DMS53 (cell line): ENCODE measurements around the gene CDC73.
A peak's percentile ranks its signal among the peaks of the same experiment; 100 is the strongest.
"Not testable (repeated sequence)": the region's sequence is repeated elsewhere in the genome, so short reads cannot be mapped to it uniquely, and the experiment has no call there.

Source experiments
- DNase-seq: peaks from one replicate; lab custom pipeline; 2025; lab: John Stamatoyannopoulos, UW

CDC73 gene

DNA sequence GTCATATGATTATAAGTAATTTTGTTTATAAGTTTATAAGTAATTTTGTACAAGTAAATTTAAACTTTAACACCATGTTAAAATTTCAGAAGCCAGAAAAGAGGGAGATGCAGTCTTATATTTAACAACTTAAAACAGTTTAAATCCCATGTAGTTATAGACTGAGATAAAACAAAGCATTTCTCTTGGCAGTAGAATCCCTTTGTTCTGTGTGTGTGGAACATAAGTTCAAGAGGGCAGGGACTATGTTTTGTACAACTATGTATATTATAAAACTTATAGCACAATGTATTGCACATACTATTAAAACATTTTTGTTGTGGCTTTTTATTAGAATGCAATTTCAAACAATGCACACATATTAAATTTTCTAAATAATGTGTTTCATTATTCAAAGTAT, 109.3 kb downstream of the CDC73 start:
- not testable (repeated sequence) for DNase-seq

DNA sequence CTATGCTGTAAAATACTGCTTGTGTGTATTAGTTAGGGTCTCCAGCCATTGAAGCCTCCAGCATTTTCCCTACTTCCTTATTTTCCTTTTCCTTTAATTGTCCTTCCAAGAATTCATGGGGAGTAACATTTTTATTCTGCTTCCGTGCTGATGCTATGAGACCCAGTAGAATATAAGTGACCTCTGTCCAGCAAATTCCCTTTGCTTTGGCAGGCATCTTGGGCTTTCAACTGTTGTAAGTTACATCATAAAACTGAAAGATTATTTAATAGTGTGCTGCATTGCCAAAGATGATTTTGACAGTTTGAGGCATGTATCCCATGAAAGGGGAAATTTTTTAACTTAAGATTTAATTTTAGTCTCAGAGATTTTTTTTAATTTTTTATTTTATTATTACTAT, 112.7 kb downstream of the CDC73 start:
- DNase-seq, result no peak

DNA sequence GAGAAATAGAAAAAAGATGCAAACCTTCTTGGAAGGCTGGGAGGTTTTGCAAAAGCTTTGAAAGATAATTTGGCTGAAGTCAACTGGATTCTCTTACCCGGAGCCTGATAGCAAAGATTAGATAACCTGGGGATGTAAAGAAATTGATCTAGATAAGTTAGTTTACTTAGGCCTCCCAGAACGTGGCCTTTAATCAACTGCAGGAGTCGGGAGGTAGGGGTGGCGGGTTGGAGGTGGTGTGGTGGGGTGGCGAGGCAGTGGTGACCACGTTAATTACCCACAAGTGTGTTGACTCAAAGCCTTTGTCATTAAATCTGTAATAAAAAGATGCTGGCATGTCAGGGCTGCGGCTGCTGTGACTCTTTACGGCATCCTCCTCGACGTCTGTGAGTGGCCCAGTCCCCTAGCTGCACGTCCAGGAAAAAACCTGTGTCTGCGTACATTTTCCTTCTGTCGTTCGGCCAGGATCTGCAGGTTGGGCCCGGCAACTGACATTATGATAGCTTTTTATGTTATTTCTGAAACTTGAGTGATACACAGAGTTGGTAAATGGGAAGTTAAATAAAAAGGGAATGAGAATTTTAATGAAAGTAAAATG, 115.6 kb downstream of the CDC73 start:
- DNase-seq, result no peak

DNA sequence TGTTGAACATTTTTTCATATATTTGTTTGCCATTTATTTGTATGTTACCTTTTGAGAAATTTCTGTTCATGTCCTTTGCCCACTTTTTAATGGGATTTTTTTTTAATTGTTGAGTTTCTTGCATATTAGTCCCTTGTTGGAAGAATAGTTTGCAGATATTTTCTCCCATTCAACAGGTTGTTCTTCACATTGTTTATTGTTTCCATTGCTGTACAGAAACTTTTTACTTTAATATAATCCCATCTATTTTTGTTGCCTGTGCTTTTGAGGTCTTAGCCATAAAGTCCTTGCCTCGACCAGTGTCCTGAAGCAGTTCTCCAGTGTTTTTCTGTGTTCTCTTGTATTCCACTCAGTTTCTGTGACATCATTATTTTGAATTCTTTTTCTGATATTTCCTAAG, 118.8 kb downstream of the CDC73 start:
- DNase-seq, result no peak

DNA sequence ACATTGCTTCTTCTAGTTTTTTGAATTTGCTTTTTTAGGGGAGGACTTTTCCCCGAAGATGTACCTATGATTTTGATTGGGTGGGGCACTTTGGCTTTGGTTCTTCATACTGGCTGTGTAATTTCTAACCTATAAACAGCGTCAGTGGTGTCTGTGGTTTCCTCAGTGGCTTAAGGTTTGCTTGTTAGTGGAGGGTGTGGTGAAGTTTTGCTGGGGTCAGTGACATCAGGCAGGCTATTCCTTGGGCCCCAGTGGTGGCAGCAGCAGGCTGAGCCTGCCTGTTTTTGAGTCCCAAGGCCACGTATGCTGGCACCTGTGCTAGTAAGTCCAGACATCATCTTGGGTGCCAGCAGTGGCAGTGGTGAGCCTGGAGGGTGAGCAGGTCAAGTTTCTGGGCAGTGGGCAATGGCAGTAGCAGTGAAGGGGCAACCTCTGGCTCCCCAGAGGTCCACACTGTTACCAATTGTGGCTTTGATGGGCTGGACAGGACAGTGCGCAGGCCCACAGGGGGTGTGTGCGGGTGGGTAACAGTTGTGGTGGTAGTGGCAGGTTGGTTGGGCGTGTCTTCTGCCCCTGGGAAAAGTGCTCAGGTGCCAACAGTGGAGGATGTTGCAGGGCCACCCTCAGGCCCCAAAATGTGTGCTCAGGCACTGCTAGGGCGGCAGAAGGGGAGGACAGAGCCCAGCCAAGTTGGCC, 119.4 kb downstream of the CDC73 start:
- DNase-seq, result no peak

DNA sequence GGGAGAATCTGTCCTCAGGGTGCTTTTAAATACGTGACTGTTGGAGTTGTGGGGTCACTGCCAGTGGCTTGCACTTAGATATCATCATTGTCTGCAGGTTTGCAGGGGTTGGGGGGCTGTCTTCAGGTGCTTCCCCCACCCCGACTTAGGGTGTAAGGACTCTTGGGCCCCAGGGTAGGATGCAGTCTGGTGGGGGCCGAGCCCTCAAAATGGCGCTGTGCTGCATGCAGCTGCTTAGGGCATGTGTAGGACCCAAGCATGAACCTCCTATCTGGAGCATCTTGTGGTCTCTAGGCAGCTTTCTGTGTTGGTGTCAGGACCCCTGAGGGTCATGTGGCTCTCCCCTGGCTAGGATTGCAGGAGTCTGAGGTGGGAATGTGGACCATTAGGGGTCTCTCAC, 120.2 kb downstream of the CDC73 start:
- DNase-seq, result no peak

DNA sequence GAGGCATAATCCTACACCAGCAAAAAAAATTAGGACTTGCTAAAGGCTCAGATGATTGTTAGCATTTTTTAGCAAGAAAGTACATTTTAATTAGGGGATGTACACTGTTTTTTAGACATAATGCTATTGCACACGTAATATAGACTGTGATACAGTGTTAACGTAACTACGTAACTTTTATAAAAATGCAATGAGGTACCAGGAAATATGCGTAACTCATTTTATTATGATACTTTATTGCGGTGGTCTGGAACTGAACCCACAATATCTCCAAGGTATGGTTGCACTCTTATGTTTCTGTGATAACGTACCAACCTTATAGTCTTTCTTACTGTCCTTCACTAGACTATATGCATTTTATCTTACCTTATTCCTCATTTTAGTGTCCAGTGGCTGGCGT, 127.4 kb downstream of the CDC73 start:
- no peak for DNase-seq

DNA sequence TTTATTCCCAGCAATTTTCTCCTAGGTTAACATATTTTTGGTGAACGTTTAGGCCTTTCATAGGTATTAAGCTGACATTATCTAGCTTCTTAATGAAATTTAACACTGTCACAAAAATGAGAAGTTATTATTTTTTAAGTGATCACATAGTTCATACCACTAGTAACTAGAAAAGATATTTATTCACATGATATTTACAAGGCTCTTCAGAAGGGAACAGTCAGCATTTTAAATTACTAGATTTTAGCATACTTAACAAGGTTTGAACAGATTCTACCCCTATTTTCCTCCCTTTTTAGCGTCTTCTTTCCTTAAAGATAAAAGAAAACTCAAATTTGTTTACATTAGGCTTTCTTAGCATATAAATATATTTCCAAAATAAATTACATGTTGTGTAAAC, 130.1 kb downstream of the CDC73 start:
- no peak for DNase-seq

DNA sequence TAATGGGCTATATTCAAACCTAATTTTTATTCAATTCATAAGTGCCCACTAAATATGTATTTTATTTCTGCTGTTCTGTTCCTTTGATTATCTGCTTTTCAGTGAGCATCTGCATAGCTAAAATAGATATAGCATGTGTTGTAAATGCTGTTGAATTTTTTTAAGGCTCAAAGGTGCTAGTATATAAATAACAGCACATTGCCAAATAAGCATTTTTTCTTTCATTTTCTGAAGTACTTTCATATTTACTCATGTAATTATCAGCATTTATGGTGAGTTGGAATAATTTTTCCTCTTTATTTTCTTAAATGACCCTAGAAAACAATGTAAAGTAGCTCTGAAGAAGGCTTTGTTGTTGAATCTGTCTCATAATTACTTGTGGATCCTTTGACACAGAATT, 134.2 kb downstream of the CDC73 start:
- DNase-seq, result peak; percentile 6

DNA sequence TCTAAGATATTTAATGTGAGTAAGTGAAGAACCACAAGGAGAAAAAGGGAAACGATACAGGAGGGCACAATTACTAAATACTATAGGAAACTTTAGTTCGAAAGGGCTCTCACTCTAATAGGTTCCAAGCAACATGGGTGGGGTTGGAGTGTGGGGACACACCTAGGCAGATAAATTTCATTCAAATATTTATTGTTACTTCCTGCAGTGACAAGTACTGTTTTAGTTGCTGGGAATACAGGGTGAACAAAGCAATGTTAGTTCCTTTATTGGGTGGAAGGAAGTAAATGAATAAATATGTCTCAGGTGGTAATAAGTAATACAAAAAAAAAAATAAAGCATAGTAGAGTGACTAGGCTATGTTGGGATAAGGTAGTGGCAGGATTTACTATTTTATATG, 137.8 kb downstream of the CDC73 start:
- DNase-seq, result peak; percentile 16

DNA sequence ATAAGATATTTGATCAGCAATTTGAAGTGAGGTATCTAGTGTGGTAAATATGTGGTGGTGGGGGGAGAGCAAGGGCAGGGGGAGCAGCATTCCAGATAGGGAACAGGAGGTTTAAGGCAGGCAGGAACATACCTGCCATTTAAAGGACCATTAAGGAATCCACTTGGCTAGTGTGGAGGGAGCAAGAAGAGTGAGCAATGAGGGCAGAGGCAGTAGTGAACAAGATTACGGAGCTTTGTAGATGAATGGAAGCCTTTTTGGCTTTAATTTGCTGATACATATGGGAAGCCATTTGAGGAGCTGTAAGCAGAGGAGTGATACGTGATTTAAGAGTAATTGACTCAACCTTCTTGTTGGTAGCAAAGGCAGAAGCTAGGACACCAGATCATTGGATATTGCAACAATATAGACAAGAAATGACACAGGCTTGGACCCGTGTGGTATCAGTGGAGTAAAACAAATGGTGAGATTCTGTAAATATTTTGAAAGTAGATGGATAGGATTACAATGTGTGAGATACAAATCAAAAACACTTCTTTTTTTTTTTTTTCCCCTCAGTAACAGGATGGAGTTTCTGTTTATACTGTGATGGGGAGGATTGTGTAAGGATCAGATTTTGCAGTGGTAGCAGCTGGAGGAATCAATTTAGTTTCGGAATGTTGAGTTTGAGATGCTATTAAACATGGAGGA, 138.4 kb downstream of the CDC73 start:
- DNase-seq, result peak; percentile 10

DNA sequence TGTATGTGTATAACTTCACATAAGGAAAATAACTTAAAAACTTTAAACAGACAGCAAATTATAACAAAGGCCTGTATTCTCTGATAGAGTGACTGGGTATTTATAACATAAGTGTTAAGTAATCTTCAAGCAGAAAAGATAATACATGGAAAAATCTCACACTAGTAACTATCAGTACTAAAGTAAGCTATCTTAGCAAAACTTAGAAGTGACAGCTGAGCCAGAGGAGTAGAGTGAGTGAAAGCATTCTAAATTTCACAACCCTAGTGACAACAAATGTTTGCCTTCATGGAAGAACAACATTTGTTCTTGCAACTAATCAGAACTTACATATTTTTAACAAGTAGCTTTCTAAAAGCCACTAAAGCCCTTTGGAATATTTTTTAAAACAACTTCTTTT, 139.1 kb downstream of the CDC73 start:
- no peak for DNase-seq

DNA sequence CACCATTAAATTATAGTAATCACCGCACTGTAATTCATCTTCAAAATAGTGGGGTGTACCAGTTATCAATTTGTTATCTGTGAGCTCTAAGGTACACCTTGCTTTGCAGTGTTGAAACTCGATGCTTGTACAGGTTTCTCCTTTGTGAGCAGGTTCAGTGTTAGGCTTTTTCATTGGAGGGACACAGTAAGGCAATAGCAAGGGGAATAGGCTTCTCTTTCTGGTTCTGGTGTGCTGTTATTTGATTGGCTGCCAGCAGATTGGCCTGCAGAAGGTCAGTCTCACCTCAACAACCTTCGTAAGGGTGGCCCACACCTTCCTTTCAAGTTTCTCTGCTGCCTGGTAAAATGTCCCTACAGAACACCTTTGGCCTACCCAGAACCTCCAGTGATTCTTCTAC, 140.8 kb downstream of the CDC73 start:
- no peak for DNase-seq

DNA sequence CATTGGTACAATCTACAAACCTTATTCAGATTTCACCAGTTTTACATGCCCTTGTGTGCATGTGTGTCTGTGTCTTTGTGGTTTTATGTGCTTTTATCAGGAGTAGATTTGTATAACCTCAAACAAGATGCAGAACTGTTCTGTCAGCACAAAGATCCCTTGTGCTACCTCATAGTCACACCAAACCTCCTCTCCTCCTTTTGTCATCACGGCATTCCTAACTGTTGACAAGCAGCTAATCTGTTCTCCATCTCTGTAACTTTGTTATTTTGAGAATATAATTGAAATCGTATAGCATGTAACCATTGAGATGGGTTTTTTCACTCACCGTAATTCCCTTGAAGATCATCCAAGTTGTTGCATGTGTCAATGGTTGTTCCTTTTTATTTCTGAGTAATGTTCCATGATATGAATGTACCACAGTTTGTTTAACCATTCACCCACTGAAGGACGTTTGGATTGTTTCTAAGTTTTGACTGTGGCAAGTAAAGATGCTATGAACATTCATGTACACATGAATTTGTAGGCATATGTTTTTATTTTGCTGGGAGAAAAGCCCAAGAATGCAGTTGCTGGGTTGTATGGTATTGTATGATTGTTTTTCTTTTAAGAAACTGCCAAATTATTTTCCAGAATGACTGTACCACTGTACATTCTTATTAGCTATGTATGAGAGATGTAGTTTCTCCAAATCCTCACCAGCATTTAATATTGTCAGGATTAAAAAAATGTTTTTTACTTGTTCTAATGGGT, 142.7 kb downstream of the CDC73 start:
- DNase-seq, result no peak

DNA sequence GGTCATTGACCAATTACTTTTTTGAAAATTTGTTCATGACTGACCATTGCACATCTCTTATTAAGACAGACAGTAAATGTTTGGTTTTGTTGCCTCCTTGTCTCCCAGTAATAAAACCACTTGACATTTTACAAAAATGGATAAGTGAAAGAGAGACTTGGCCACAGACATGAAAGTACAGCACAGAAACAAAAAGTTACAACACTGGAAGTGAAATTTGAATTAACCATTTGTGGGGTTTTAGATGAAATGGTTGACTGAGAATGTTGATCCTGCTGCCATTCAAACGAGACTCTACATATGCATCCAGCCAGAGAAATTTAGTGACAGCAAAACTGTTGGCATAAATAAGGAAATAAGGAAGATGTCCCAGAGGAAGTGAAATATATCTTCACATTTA, 143.9 kb downstream of the CDC73 start:
- no peak for DNase-seq

DNA sequence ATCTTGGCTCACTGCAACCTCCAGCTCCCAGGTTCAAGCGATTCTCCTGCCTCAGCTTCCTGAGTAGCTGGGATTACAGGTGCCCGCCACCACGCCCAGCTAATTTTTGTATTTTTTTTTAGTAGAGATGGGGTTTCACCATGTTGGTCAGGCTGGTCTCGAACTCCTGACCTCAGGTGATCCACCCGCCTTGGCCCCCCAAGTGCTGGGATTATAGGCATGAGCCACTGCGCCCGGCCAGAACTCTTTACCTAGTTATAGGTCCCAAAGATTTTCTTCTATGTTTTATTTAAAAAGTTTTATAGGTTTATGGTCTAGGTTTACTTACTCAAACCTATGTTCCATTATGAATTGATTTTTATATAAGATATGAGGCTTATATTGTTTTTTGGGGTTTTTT, 145.0 kb downstream of the CDC73 start:
- not testable (repeated sequence) for DNase-seq

DNA sequence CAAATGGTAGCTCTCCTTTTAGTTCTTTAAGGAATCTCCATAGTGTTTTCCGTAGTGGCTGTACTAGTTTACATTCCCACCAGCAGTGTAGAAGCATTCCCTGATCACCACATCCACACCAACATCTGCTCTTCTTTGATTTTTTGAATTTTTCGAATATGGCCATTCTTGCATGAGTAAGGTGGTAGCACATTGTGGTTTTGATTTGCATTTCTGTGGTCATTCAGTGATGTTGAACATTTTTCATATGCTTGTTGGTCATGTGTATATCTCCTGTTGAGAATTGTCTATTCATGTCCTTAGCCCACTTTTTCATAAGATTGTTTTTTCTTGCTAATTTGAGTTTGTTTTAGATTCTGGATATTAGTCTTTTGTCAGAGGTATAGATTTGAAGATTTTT, 149.2 kb downstream of the CDC73 start:
- no peak for DNase-seq

DNA sequence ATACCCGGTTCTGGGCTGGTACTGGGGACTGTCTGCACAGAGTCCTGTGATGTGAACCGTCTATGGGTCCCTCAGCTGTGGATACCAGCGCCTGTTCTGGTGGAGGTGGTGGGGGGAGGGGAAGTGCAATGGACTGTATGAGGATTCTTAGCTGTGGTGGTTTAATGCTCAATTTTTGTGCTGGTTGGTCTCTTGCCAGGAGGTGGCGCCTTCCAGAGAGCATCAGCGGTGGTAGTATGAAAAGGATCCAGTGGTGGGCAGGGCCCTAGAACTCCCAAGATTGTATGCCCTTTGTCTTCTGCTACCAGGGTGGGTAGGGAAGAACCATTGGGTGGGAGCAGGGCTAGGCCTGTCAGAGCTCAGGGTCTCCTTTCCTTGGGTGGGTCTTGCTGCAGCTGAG, 153.9 kb downstream of the CDC73 start:
- DNase-seq, result peak; percentile 16

DNA sequence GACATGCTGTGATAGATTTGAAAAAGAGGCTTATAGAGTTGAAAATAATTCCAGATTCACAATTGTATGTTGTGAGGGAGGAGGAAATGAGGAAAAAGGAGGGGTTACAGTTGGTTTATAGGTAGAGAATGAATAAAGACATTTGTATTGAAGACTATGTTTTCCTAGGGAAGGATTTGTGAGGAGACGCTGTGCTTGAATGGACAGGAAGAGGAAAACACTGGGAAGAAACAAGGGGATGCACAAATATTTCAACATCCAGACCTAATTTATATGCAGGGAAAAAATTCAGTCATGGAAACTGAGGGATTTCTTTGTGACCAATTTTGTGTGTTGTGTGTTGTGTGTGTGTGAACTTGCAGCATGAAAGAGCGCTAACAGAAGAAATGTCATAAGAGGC, 157.1 kb downstream of the CDC73 start:
- DNase-seq, result no peak

DNA sequence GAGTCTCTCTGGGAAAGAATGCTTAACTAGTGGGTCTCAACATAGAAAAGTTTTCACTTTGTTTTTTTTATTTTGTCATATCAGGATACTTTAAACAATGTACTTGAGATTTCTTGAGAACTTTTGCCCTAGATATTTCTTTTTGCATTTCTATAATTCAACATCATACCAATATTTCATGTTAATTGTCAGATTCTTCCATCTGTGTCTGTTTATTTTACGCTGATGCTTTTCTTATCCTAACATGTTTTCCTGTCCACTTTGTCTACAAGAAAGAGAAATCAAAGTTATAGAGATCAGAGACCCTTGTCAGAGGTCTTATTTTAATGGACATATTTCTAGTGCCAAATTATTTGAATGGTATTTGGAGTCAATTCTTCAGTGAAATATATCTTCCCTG, 160.1 kb downstream of the CDC73 start:
- DNase-seq, result no peak

DNA sequence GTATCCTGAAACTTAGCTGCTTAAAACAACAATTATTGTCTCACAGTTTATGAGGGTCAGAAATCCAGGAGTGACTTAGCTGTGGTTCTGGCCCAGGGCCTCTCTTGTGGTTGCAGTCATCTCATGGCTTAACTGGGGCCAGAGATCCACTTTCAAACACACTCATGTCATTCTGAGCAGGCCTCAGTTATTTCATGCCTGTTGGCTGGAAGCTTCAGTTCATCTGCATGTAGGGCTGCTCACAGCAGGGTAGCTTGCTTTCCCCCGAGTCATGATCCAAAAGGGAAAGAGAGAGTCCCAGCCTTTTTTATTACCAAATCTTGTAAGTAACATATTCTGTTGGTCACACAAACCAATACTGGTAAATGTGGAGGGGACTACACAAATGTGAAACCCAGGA, 161.2 kb downstream of the CDC73 start:
- peak; percentile 36 for DNase-seq

DNA sequence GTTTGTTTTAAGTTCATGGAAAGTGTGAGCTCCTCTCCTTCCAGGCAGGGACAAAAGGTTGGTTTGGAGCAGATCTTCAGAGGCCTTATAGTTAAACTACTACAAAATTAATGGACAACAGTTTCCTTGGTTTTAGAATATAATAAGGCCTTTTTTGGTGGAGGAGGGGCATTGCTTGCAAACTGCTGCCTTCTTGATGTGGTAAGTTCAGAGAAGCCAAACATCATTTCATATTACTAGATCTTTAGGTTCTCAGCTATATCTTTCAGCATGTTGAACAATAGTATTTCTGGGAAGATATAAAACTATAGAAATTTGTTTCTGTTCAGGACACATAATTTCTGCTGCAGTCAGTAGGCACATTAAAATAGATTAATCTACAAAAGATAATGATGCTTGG, 162.4 kb downstream of the CDC73 start:
- DNase-seq, result no peak

DNA sequence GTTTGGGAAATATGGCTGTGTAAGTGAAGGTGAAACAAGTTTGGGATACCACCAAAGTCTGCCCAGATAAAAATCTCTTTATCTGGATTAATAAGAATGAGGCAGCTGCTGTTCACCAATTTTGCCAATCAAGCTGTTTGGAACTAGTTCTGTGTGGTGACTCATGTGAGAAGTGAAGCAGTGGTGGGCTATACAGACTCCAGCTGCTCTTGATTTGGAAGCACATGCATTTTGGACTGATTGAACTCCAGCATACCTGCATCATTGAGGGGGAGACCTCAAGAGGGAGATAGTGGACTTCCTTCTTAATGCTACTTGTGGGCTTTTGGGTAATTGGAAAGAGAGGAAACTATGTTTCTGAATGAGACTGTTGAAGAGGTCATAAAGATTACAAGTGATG, 163.8 kb downstream of the CDC73 start:
- DNase-seq, result no peak
